NCI-H2196 (cell line): ENCODE results near the gene HPS1.
"Not testable (repeated sequence)": the region's sequence is repeated elsewhere in the genome, so short reads cannot be mapped to it uniquely, and the experiment has no call there.

Experiments used
- DNase-seq: peaks from one replicate; lab custom pipeline; 2025; ENCODE audit not compliant: unreplicated experiment; lab: John Stamatoyannopoulos, UW

The HPS1 gene

GRCh38 chr10:98396096-98397063 is 50.4 kb downstream of the HPS1 start:
- DNase-seq, result no peak

- DNase-seq, result no peak
Measured at GRCh38 chr10:98394851-98395440, 51.8 kb downstream of the HPS1 start.

- no peak for DNase-seq
Measured at GRCh38 chr10:98391578-98391991, 55.1 kb downstream of the HPS1 start.

GRCh38 chr10:98391065-98391464 is 55.7 kb downstream of the HPS1 start:
- no peak for DNase-seq

DNA sequence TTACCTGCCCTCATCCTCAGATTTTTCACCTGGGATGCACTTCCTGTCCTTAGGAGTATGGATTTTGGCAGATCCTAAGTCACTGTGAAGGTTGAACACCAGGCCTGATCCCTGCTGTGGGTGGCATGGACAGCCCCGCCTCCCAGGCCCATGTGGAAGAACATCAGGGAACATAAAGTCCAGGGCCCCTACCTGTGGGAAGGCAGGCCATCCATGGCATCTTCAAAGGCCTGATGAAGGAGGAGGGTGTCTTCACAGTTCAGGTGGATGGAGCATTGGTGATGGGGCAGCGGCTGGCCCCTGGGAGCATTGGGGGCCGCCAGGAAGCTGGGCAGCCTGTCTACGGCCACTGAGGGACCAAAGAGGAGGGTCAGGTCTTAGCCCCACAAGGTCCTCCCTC is 56.3 kb downstream of the HPS1 start:
- no peak for DNase-seq

DNA sequence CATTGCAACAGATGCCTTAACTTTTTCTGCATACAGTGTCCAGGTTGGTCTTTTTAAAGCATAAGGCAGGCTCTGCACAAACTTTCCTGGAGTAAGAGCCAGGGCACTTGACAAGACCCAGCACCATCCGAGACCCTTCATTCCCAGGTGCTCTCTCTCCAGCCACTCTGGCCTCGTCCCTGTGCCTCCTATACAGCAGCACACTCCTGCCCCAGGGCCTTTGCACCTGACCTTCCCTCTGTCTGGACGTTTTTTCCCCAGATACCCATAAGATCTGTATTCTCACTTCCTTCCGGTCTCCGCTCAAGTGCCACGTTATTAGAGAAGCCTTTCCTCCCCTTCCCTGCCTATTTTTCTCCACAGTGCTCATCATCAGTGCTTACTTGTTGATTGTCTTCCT is 57.3 kb downstream of the HPS1 start:
- no peak for DNase-seq

DNA sequence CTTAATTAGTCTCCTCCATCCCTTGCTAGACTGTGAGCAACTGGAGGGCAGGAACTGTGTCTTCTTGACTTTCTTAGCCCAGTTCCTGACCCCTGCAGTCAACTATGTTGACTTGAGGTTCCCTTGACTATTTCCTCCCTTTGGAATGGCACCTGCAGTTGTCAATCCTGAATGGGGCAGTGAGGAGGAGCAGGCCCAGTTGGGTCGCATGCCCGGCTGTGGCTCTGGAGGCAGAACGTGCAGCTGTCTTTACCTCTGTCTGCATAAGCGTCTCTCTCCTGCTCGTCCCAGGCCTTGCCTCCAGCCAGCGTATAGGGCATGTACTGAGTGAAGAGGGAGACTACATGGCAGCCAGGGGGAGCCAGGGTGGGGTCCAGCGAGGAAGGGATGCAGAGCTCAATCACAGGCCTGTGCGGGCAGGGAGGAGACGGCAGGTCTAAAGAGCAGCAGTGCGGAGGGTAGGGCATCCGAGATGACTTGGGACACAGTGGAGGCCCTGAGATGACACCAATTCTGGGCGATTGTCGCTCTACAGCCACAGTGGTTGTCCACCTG is 58.6 kb downstream of the HPS1 start:
- DNase-seq, result no peak

DNA sequence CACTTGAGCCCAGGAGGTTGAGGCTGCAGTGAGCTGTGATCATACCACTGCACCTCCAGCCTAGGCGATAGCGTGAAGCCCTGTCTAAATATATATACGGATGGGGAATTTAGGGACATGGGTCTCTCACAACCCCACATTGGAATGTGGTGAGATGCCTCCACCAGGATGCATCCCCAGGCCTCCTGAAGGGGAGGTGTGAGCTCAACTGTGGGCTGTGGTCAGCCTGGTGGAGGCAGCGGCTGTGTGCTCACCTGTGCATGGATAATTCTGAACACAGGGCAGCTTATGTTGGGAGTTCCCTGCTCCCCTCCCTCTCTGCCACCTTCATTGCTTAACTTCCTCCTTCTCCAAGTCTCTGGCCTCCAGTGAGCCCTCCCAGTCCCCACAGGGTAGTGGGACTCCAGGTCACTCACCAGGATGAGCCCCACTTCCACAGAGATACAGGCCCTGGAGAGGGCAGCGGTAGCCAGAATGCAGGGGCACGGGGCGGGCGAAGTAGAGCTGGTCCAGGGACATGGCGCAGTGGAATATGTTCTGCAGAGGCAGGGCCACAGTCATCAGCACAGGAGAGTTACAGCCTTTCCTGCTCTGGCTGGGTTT is 62.1 kb downstream of the HPS1 start:
- DNase-seq, result no peak

DNA sequence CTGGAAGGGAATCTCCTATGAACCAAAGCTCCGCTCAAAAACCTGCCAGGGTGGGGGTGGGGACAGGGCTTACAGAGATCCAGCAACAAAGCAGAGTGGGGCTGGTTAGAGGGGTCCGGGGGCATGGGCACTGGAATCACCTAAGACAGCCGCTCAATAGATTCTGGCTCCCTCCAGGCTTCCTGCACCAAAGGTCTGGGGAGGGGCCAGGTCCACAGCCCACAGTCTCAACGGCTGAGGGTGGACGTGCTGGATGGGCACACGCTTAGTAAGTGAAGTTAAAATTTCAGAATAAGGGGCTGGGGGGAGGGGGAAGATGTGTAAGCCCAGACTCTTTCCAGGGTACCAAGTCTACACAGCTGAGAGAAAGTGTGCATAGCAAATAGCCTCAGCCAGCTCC is 62.9 kb downstream of the HPS1 start:
- no peak for DNase-seq

- not testable (repeated sequence) for DNase-seq
Measured at GRCh38 chr10:98383134-98383667, 63.5 kb downstream of the HPS1 start.

- DNase-seq, result no peak
Measured at GRCh38 chr10:98382691-98383101, 64.0 kb downstream of the HPS1 start.

DNA sequence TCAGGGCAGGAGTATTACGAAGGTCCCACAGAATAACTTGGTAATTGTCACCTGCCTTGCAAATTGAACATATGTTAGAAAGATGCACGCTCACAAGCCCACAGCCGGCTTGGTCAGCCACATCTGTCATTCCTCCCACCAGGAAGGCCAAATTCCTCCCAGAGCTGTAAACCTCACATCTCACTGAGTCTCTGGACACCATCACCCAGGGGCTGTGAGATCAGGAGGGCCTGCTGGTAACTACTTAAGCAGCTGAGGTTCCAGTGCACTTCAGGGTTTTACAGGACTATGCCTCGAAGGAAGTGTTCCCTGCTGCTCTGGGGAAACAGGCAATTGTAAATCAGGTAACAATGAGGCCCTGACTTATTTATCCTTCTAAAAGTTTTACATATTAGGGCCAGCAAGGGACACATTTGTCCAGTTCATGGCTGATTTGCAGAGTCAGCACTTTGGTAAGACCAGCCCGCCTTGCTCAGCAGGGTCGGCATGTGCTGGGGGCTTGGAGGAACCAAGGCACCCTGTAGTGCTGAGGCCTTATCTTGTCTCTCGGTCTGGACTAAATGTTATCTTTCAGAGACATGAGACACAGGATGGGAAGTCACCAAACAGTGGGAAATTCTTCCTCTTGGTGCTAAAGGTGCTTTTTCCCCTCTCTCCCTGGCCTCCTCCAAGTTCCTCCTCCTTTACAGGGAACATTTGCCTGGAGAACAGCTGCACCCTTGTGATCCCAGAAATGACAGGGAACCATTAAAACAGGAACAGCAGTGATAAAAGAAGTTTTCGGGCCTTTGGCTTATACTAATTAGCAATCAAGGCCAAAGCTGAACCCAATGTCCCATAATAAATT is 66.0 kb downstream of the HPS1 start:
- DNase-seq, result no peak

GRCh38 chr10:98378722-98379121 is 68.0 kb downstream of the HPS1 start:
- DNase-seq, result no peak

- DNase-seq, result no peak
Measured at GRCh38 chr10:98377536-98377935, 69.2 kb downstream of the HPS1 start.

- no peak for DNase-seq
Measured at GRCh38 chr10:98377001-98377400, 69.7 kb downstream of the HPS1 start.

- peak; percentile 33 for DNase-seq
Measured at GRCh38 chr10:98376485-98376884, 70.2 kb downstream of the HPS1 start.

- peak; percentile 50 for DNase-seq
Measured at GRCh38 chr10:98374217-98374985, 72.3 kb downstream of the HPS1 start.

- no peak for DNase-seq
Measured at GRCh38 chr10:98373260-98374040, 73.3 kb downstream of the HPS1 start.
